ENCODE measurements around the gene EGLN3.

The EGLN3 gene

DNA sequence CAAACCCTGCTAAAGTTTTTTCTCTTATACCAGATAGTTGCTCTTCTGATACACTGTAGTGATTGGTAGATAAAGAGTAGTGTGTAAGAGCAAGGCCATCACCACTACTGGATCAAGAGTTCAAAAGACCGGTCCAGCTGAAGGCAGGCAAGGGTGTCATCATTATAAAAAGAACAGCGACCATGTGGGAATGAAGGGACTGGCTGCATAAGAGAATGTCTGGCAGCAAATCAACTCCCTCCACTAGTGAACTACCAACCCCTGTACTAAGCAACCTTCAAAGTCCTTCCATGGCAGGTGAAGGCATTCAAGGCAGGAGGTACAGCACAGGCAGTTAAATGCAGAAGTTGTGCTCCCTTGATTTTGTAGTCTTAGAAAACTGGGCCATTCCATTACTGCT lies 53.5 kb downstream of the EGLN3 start:
- TF ChIP-seq, protein P1, sequence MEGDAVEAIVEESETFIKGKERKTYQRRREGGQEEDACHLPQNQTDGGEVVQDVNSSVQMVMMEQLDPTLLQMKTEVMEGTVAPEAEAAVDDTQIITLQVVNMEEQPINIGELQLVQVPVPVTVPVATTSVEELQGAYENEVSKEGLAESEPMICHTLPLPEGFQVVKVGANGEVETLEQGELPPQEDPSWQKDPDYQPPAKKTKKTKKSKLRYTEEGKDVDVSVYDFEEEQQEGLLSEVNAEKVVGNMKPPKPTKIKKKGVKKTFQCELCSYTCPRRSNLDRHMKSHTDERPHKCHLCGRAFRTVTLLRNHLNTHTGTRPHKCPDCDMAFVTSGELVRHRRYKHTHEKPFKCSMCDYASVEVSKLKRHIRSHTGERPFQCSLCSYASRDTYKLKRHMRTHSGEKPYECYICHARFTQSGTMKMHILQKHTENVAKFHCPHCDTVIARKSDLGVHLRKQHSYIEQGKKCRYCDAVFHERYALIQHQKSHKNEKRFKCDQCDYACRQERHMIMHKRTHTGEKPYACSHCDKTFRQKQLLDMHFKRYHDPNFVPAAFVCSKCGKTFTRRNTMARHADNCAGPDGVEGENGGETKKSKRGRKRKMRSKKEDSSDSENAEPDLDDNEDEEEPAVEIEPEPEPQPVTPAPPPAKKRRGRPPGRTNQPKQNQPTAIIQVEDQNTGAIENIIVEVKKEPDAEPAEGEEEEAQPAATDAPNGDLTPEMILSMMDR (IDR thresholded peaks at IDR 0.05): no peak

DNA sequence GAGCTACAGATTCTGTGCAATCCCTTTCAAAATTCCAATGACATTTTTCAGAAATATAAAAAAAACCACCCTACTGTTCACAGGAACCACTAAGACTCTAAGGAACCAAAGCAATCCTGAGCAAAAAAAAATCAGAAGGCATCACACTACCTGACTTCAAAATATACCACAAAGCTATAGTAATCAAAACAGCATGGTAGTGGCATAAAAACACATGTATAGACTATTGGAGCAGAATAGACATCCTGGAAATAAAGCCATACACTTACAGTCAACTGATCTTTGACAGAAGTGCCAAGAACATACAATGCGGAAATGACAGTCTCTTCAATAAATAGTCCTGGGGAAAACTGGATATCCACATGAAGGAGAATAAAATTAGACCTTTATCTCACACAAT lies 56.5 kb downstream of the EGLN3 start:
- TF ChIP-seq, protein P1 (IDR thresholded peaks at IDR 0.05): no peak

DNA sequence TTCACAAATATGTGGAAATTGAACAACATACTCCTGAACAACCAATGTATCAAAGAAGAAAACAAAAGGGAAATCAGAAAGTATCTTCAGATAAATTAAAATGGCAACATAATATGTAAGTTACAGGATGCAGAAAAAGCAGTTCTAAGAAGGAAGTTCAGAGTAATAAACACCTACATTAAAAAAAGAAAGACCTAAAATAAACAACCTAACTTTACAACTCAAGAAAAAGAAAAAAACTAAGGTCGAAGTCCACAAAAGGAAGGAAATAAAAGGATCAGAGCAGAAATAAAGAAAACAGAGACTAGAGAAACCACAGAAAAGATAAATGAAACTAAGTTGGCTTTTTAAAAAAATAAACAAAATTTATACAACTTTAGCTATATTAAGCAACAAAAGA lies 59.2 kb downstream of the EGLN3 start:
- TF ChIP-seq, protein P1 (IDR thresholded peaks at IDR 0.05): no peak

DNA sequence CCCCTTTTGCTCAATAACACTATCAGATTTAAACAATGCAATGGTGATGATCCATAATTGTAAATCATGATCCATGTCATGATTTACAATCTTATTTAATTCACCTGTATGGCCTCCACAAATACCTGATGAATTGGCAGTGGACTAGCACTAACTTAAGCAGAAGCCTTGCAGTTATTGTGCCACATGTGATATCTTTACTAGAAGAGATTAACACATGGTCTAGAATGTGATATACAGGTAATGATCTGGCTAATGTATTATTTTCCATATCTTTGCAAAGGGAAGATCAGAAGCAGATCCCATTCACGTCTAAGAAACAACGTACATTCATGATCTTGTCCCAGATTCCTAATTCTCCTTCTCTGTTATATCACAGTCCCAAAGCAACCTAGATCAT lies 66.0 kb downstream of the EGLN3 start:
- TF ChIP-seq, protein P1 (IDR thresholded peaks at IDR 0.05): no peak

DNA sequence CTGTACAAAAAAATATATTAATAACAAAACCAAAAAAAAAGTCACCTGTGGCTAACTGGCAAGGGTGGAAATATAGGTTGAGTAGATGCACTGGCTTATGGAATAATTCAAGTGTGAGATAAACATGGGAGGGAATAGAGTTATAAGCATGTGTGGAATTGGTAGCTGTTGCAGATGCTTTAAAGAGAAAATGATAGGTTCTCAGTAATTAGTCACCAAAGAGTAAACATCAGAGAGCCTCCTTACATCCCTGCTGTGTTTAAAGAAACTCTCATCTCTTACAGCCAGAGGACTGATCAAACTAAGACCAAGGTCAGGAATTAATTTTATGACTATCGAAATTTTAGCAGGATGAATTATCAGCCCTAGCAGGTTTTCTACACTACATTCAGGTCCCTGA lies 70.5 kb downstream of the EGLN3 start:
- TF ChIP-seq, protein P1 (IDR thresholded peaks at IDR 0.05): no peak

DNA sequence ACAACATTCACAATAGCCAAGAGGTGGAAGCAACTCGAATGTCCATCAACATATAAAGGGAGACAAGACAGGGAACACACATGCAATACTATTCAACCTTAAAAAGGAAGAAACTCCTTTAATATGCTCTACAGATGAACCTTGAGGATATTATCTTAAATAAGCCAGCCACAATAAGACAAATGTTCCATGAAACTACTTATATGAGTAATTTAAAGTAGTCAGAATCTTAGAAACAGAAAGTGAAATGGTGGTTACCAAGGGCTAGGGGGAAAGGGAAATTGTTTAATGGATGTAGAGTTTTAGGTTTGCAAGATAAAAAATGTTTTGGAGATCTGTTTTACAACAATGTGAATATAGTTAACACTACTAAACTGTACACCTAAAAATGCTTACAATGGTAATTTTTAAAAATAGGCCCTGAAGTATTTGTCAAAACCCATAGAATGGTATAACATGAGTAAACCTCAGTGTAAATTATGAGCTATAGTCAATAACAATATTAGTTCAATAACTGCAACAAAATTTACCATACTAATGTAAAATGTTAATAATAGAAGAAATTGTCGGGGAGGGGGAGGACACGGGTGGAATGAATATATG lies 71.1 kb downstream of the EGLN3 start:
- TF ChIP-seq, protein P1 (IDR thresholded peaks at IDR 0.05): no peak

DNA sequence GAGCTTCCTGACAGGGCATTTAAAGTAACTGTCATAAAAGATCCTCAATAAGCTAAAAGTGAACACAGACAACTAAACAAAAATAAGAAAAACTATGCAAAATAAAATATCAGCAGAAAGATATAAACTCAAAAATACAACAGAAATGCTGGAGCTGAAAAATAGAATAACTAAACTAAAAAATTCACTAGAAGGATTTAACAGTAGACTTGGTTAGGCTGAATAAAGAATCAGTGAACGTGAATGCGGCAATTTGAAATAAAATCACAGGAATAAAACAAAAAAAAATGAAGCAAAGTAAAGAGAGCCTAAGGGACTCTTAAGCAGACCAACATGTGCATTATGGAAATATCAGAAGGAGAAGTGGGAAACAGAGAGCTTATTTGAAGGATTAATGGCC lies 74.6 kb downstream of the EGLN3 start:
- TF ChIP-seq, protein P1 (IDR thresholded peaks at IDR 0.05): no peak

All from LNCAP (cell line).